Sigmoid colon (tissue), 7 donors: ENCODE measurements around the gene TXNRD2. TPM values are rescaled to one million over a fixed set of nuclear protein-coding genes. Genes with fewer than 3 reads are reported as not detected.

Experiments used
- DNase-seq: peaks from one replicate; pipeline ENCODE4 v3.0.0-alpha.2; 2019
- H3K27ac ChIP-seq, 4 donors: fragments of 200-600 bp; sonication (generic); one replicate each; pipeline ENCODE4 v1.5.1; 2016 to 2019; ENCODE audit warnings: mild to moderate bottlenecking in 1 of 4
- H3K27me3 ChIP-seq, 3 donors: fragments of 200-600 bp; sonication (generic); one replicate each; pipeline ENCODE4 v1.5.1; 2019; ENCODE audit warnings: mild to moderate bottlenecking in 1 of 3
- H3K36me3 ChIP-seq, 4 donors: fragments of 200-600 bp; sonication (generic); one replicate each; pipeline ENCODE4 v1.5.1; 2016 to 2019
- H3K4me1 ChIP-seq, 4 donors: fragments of 200-600 bp; sonication (generic); one replicate each; pipeline ENCODE4 v1.5.1; 2017 to 2019
- H3K4me3 ChIP-seq, 4 donors: fragments of 200-600 bp; sonication (generic); one replicate each; pipeline ENCODE4 v1.5.1; 2017 to 2019; ENCODE audit warnings: mild to moderate bottlenecking in 2 of 4, moderate library complexity in 1 of 4
- H3K9me3 ChIP-seq, 4 donors: fragments of 200-600 bp in 3 of 4; sonication (generic) in 3 of 4; one replicate each; pipeline versions ENCODE4 v1.5.1 to v1.6.1; 2013 to 2019
- CTCF ChIP-seq, 4 experiments: fragments of 450-650 bp in 3 of 4; fragments of 200-600 bp in 1 of 4; IDR thresholded peaks; one replicate each; pipeline ENCODE4 v1.5.1; 2016 to 2019; ENCODE audit warnings: antibody characterized with exemption in 4 of 4, mild to moderate bottlenecking in 3 of 4, moderate library complexity in 2 of 4
- EP300 ChIP-seq, 4 donors: sonication (generic); formaldehyde crosslinking; IDR thresholded peaks; one replicate each; pipeline ENCODE4 v1.6.1; 2017; ENCODE audit warnings: antibody characterized with exemption in 4 of 4
- POLR2A ChIP-seq, 2 donors: fragments of 450-650 bp; IDR thresholded peaks; one replicate each; pipeline ENCODE4 v1.6.1; 2016; ENCODE audit warnings: antibody characterized with exemption in 2 of 2, mild to moderate bottlenecking in 2 of 2, moderate library complexity in 2 of 2
- POLR2AphosphoS5 ChIP-seq, 4 donors: sonication (generic); formaldehyde crosslinking; IDR thresholded peaks; one replicate each; pipeline ENCODE4 v1.6.1; 2017; ENCODE audit warnings: antibody characterized with exemption in 4 of 4
- WGBS, 2 donors: extraction: QIAGEN DNeasy Blood & Tissue Kit; methylation state at CpG; one replicate each; pipeline ENCODE4 v1.1.7; 2013; 5-methylcytosine and 5-hydroxymethylcytosine counted together
- intact Hi-C: fragments of 100-400 bp; cut with DNase I; formaldehyde crosslinking; loops from one replicate; pipeline ENCODE4 v1.15.1; 2023
- polyA plus RNA-seq, 3 donors: library from polyadenylated mRNA; stranded (reverse); fragments of 200-250 nt; gene quantifications; one replicate each; pipeline ENCODE4 v1.2.3, GENCODE V29; 2013
- total RNA-seq, 4 donors: library from RNA; depleted of rRNA; stranded (reverse); fragments of >200 nt; gene quantifications; one replicate each; pipeline ENCODE4 v1.1.0, GENCODE V29; 2016
- donor health status: healthy with polysubstance abuse.
- donor health status: Bipolar disorder and iron deficiency.
- donor health status: healthy.

TXNRD2 gene
- total and polyA plus RNA-seq, 7 donors = 13.2 to 29.6 (median 18.3) TPM

DNA sequence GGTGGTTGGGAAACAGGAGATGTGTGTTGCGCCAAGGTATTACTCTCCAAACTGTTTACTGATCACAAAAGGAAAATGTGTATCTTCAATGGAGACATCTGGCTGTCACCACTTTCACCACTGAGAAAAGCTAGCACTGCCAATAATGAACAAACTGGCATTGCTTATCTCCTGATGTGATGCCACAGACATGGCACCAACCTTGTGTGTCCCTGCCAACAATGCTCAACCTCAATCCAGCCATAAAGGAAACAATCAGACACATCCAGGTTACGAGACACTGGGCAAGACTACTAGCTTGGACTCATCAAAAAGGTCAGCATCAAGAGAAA lies 115.0 kb downstream of the TXNRD2 start:
- no peak for DNase-seq
- no peak for TF ChIP-seq POLR2A (IDR thresholded peaks at IDR 0.05)
- no peak for TF ChIP-seq EP300 (IDR thresholded peaks at IDR 0.05)
- TF ChIP-seq POLR2AphosphoS5 (IDR thresholded peaks at IDR 0.05) = no peak
- no peak for TF ChIP-seq CTCF (IDR thresholded peaks at IDR 0.05)
- Histone ChIP-seq H3K9me3 (no peaks in the 10 kb centered on the region), H3K27me3 (no peaks in the 10 kb centered on the region), H3K36me3 (no peaks in the 10 kb centered on the region), H3K4me1 (no peaks in the 10 kb centered on the region), H3K4me3 (no peak overlapping the region), H3K27ac (no peak overlapping the region)
- intact Hi-C loops = no loop called here
- 51 to 93% methylated on average over 2 of the region's 2 CpGs for WGBS, 2 donors

DNA sequence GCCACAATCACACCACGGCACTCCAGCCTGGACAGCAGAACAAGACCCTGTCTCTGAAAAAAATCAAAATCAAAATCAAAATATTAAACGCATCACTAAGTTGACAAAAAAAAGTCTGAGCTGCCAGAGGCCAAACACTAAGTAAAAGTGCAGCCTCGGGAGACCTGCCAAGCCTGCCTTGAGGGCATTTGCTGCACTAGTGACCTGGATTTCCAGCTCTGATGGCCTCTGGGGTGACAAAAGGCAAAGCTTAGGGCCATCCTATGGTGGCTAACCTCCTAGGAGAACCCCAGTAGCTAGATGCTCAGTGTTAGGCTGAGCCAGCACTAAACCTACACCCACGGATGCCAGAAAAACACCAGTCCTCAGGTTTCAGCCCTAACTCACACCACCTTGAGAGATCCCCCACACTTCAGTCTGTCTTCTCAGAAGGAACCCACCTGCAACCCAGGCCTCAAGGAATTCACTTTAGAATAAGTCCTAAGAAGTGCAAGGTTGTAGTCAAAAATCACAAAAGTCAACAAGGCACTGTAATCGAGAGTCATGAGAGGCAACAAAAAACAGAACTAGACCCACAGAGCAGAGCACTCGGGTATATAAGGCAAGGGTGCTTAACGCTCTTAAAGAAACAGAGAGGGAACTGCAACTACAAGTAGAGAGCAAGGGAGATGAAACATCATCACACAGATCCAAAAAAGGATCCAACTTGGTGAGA lies 115.6 kb downstream of the TXNRD2 start:
- WGBS, 2 donors = 92 to 93% methylated on average over 7 of the region's 7 CpGs
- H3K4me3 ChIP-seq = no peak overlapping the region
- H3K27me3 ChIP-seq = no peaks in the 10 kb centered on the region
- intact Hi-C loops = no loop called here
- no peaks in the 10 kb centered on the region for H3K9me3 ChIP-seq
- TF ChIP-seq POLR2A (IDR thresholded peaks at IDR 0.05) (no peak), POLR2AphosphoS5 (IDR thresholded peaks at IDR 0.05) (no peak), EP300 (IDR thresholded peaks at IDR 0.05) (no peak), CTCF (IDR thresholded peaks at IDR 0.05) (no peak)
- no peak overlapping the region for H3K27ac ChIP-seq
- no peaks in the 10 kb centered on the region for H3K4me1 ChIP-seq
- H3K36me3 ChIP-seq = no peaks in the 10 kb centered on the region
- no peak for DNase-seq

Other genes starting within 250 kb of the TXNRD2 start
- 10 to 100 TPM in 3 of 4 donors, 1 to 10 TPM in 1; 5.7 to 26.0 (median 12.8) TPM for gene SEPTIN5, start 227.3 kb downstream of the TXNRD2 start, total RNA-seq
- gene SEPTIN5, start 227.3 kb downstream of the TXNRD2 start, polyA plus RNA-seq = 1 to 10 TPM; 1.2 to 6.2 (median 3.0) TPM
- gene GP1BB, start 218.3 kb downstream of the TXNRD2 start, total RNA-seq = 1 to 10 TPM; 1.6 to 2.9 (median 2.4) TPM
- 1 to 10 TPM in 1 of 3 donors, not detected in 2; 1.1 TPM for gene GP1BB, start 218.3 kb downstream of the TXNRD2 start, polyA plus RNA-seq
- 1 to 10 TPM; 1.7 to 4.3 (median 3.3) TPM for gene TBX1, start 181.0 kb downstream of the TXNRD2 start, total RNA-seq
- gene TBX1, start 181.0 kb downstream of the TXNRD2 start, polyA plus RNA-seq = 1 to 10 TPM in 2 of 3 donors, not detected in 1; 1.8 to 2.4 TPM
- gene GNB1L, start 86.9 kb downstream of the TXNRD2 start, total RNA-seq = 10 to 100 TPM in 1 of 4 donors, 1 to 10 TPM in 3; 3.6 to 15.0 (median 5.3) TPM
- gene GNB1L, start 86.9 kb downstream of the TXNRD2 start, polyA plus RNA-seq = 1 to 10 TPM; 2.5 to 7.0 (median 3.0) TPM
- gene RTL10, start 86.9 kb downstream of the TXNRD2 start, total RNA-seq = 10 to 100 TPM in 1 of 4 donors, 1 to 10 TPM in 3; 6.6 to 15.0 (median 8.7) TPM
- gene RTL10, start 86.9 kb downstream of the TXNRD2 start, polyA plus RNA-seq = 1 to 10 TPM; 1.8 to 7.8 (median 2.8) TPM
- 100 to 1,000 TPM; 106 to 162 (median 112) TPM for gene COMT, start within 50 bp of the TXNRD2 start, total RNA-seq
- gene COMT, start within 50 bp of the TXNRD2 start, polyA plus RNA-seq = 10 to 100 TPM; 62.5 to 97.6 (median 68.4) TPM
- gene ARVCF, start 75.0 kb upstream of the TXNRD2 start, total RNA-seq = 10 to 100 TPM; 14.6 to 33.8 (median 24.5) TPM
- 10 to 100 TPM in 1 of 3 donors, 1 to 10 TPM in 2; 3.9 to 13.3 (median 6.0) TPM for gene ARVCF, start 75.0 kb upstream of the TXNRD2 start, polyA plus RNA-seq
- gene TANGO2, start 79.3 kb upstream of the TXNRD2 start, total RNA-seq = 10 to 100 TPM; 24.2 to 36.6 (median 31.9) TPM
- gene TANGO2, start 79.3 kb upstream of the TXNRD2 start, polyA plus RNA-seq = 10 to 100 TPM; 27.0 to 46.2 (median 27.8) TPM
- 10 to 100 TPM; 15.0 to 32.7 (median 22.2) TPM for gene DGCR8, start 138.4 kb upstream of the TXNRD2 start, total RNA-seq
- gene DGCR8, start 138.4 kb upstream of the TXNRD2 start, polyA plus RNA-seq = 10 to 100 TPM in 1 of 3 donors, 1 to 10 TPM in 2; 6.7 to 24.1 (median 8.4) TPM
- 100 to 1,000 TPM; 135 to 194 (median 163) TPM for gene RANBP1, start 174.3 kb upstream of the TXNRD2 start, total RNA-seq
- 100 to 1,000 TPM in 1 of 3 donors, 10 to 100 TPM in 2; 67.9 to 163 (median 79.8) TPM for gene RANBP1, start 174.3 kb upstream of the TXNRD2 start, polyA plus RNA-seq
- gene TRMT2A, start 175.4 kb upstream of the TXNRD2 start, total RNA-seq = 10 to 100 TPM; 40.0 to 55.1 (median 51.1) TPM
- 10 to 100 TPM in 1 of 3 donors, 1 to 10 TPM in 2; 8.6 to 43.7 (median 9.0) TPM for gene TRMT2A, start 175.4 kb upstream of the TXNRD2 start, polyA plus RNA-seq
- 10 to 100 TPM in 2 of 4 donors, 1 to 10 TPM in 2; 4.6 to 14.3 (median 9.5) TPM for gene ZDHHC8, start 190.0 kb upstream of the TXNRD2 start, total RNA-seq
- gene ZDHHC8, start 190.0 kb upstream of the TXNRD2 start, polyA plus RNA-seq = 10 to 100 TPM in 1 of 3 donors, 1 to 10 TPM in 2; 1.8 to 26.0 (median 4.2) TPM
- gene CCDC188, start 209.2 kb upstream of the TXNRD2 start, total RNA-seq = under 1 TPM in 1 of 4 donors, not detected in 3; 0.41 TPM
- 1 to 10 TPM in 1 of 3 donors, not detected in 2; 1.1 TPM for gene CCDC188, start 209.2 kb upstream of the TXNRD2 start, polyA plus RNA-seq